Karpas-422 (cell line): ENCODE data around the gene ATF7. TPM values are rescaled to one million over a fixed set of nuclear protein-coding genes. Genes with fewer than 3 reads are reported as not detected.
"Not testable (repeated sequence)": the region's sequence is repeated elsewhere in the genome, so short reads cannot be mapped to it uniquely, and the experiment has no call there.

Source experiments
- DNase-seq: peaks from one replicate; pipeline ENCODE4 v3.0.0-alpha.2; 2015
- H2AFZ ChIP-seq: fragments of 200-600 bp; sonication (generic); 2 replicates; pipeline ENCODE4 v1.6.1; 2014; ENCODE audit warnings: antibody characterized with exemption, low read length, mixed read lengths
- H3K27ac ChIP-seq: fragments of 200-600 bp; sonication (generic); 2 replicates; pipeline ENCODE4 v1.5.1; 2014; ENCODE audit warnings: mild to moderate bottlenecking, low read length, moderate library complexity
- H3K27me3 ChIP-seq: fragments of 200-600 bp; sonication (generic); 2 replicates; pipeline ENCODE4 v1.6.1; 2014; ENCODE audit warnings: low read length, mixed read lengths
- H3K36me3 ChIP-seq: fragments of 200-600 bp; sonication (generic); 2 replicates; pipeline ENCODE4 v1.6.1; 2014; ENCODE audit warnings: low read length, mixed read lengths; ENCODE audit not compliant: insufficient read depth
- H3K4me1 ChIP-seq: fragments of 200-600 bp; sonication (generic); 2 replicates; pipeline ENCODE4 v1.6.1; 2014; ENCODE audit warnings: mild to moderate bottlenecking, low read length, mixed read lengths
- H3K4me2 ChIP-seq: fragments of 200-600 bp; sonication (generic); 2 replicates; pipeline ENCODE4 v1.6.1; 2014; ENCODE audit warnings: low read length, low read depth, mild to moderate bottlenecking; ENCODE audit not compliant: poor library complexity, severe bottlenecking
- H3K4me3 ChIP-seq: fragments of 200-600 bp; sonication (generic); 2 replicates; pipeline ENCODE4 v1.5.1; 2014; ENCODE audit warnings: mild to moderate bottlenecking, antibody characterized with exemption, low read length, mixed read lengths
- H3K79me2 ChIP-seq: fragments of 200-600 bp; sonication (generic); 2 replicates; pipeline ENCODE4 v1.6.1; 2014; ENCODE audit warnings: mild to moderate bottlenecking, low read length, mixed read lengths
- H3K9ac ChIP-seq: fragments of 200-600 bp; sonication (generic); 2 replicates; pipeline ENCODE4 v1.6.0; 2014; ENCODE audit warnings: low read length
- H3K9me2 ChIP-seq: fragments of 200-600 bp; sonication (generic), shearing (Covaris generic); replicated peaks from 2 replicates; pipeline ENCODE4 v1.6.0; 2014; ENCODE audit warnings: mild to moderate bottlenecking, low read length, moderate library complexity; ENCODE audit not compliant: insufficient read depth
- H3K9me3 ChIP-seq: fragments of 300-700, 200-600 bp; sonication (generic); 2 replicates; pipeline ENCODE4 v1.6.1; 2014; ENCODE audit warnings: low read length, mixed read lengths
- H4K20me1 ChIP-seq: fragments of 200-600 bp; sonication (generic); 2 replicates; pipeline ENCODE4 v1.6.1; 2014; ENCODE audit warnings: mild to moderate bottlenecking, antibody characterized with exemption, low read length, low read depth; ENCODE audit not compliant: insufficient read depth
- total RNA-seq: library from RNA; depleted of rRNA; stranded (reverse); fragments of >200 nt; shearing (Covaris generic); gene quantifications from 2 replicates; pipeline ENCODE4 v1.2.3, GENCODE V29; 2014; ENCODE audit warnings: low replicate concordance

ATF7 gene
- total RNA-seq, 1 experiment from 2014 or later = 28.9 TPM

DNA sequence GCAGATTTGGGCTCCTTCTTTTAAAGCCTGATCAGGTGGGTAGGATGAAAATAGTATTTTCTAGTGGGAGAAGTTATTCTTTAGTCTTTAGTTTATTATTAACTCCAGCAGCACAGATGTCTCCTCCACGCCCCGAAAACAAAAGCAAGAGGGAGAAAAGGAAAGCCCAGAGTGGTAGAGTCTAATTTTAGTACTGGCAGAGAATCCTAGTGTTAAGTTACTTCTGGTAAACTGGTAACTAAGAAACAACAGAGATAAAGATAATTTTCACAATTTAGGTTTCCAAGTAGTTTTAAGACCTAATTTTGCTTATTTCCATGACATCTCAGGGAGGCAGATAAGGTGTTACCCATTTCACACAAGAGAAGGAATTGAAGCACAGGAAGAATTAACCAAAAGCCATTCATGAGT lies 33.4 kb upstream of the ATF7 start:
- Histone ChIP-seq H3K9me2 (no peaks in the 10 kb centered on the region), H3K36me3 (peaks cover 6% of the 10 kb centered on the region; the same call in 1 of the 2 replicates), H3K4me2 (no peak overlapping the region), H3K9me3 (no peaks in the 10 kb centered on the region), H3K79me2 (no peaks in the 10 kb centered on the region), H4K20me1 (no peaks in the 10 kb centered on the region), H3K4me1 (no peaks in the 10 kb centered on the region), H3K27ac (no peak overlapping the region), H3K4me3 (no peak overlapping the region), H3K9ac (no peak overlapping the region), H3K27me3 (no peaks in the 10 kb centered on the region), H2AFZ (no peak overlapping the region)
- DNase-seq = no peak

DNA sequence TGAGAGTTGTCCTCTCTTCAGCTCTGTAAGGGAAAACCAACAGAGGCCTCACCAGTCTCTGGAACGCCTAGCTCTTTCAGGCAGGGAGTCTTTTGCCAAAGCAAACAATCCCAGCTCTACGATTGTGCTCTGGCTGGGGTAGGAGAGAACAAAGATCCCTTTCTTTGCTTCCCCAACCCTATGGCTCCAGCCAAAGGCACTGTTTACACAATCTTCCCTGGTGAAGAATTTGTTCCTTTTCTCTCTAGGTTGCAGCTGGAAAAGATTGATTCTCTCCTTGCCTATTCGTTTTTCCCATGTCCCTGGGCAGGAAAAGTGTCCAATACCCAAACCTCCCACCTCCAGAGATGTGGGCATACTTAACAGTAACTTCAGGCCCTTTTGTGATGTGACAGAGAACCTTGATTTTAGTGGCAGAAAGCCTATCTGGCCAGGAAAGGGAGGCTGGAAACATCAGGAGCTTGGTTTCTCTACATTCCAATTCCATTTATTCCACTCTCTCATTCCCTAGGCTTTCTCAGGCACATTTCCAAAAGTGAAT lies 32.9 kb upstream of the ATF7 start:
- Histone ChIP-seq H3K9me3 (no peaks in the 10 kb centered on the region), H3K27me3 (no peaks in the 10 kb centered on the region), H3K36me3 (0 out of 2 replicates have a peak, but pooled peaks cover 3% of the 10 kb centered on the region), H2AFZ (no peak overlapping the region), H3K4me2 (no peak overlapping the region), H3K9me2 (no peaks in the 10 kb centered on the region), H4K20me1 (no peaks in the 10 kb centered on the region), H3K9ac (no peak overlapping the region), H3K27ac (no peak overlapping the region), H3K4me3 (no peak overlapping the region), H3K4me1 (no peaks in the 10 kb centered on the region), H3K79me2 (no peaks in the 10 kb centered on the region)
- DNase-seq = no peak

GRCh38 chr12:53657041-53657440 lies 30.9 kb upstream of the ATF7 start:
- Histone ChIP-seq H3K4me3 (no peak overlapping the region), H4K20me1 (no peaks in the 10 kb centered on the region), H3K36me3 (no peaks in the 10 kb centered on the region), H3K27ac (no peak overlapping the region), H3K4me2 (no peak overlapping the region), H3K9me2 (no peaks in the 10 kb centered on the region), H3K4me1 (no peaks in the 10 kb centered on the region), H3K9me3 (no peaks in the 10 kb centered on the region), H2AFZ (no peak overlapping the region), H3K79me2 (no peaks in the 10 kb centered on the region), H3K9ac (no peak overlapping the region), H3K27me3 (no peaks in the 10 kb centered on the region)
- DNase-seq = no peak

- H3K4me3 ChIP-seq = no peak overlapping the region
- no peaks in the 10 kb centered on the region for H3K36me3 ChIP-seq
- no peak overlapping the region for H3K27ac ChIP-seq
- no peaks in the 10 kb centered on the region for H3K9me2 ChIP-seq
- no peak overlapping the region for H2AFZ ChIP-seq
- H3K4me1 ChIP-seq = no peaks in the 10 kb centered on the region
- H3K79me2 ChIP-seq = no peaks in the 10 kb centered on the region
- no peak overlapping the region for H3K9ac ChIP-seq
- no peaks in the 10 kb centered on the region for H3K9me3 ChIP-seq
- no peak for DNase-seq
- no peaks in the 10 kb centered on the region for H3K27me3 ChIP-seq
- H3K4me2 ChIP-seq = no peak overlapping the region
- no peaks in the 10 kb centered on the region for H4K20me1 ChIP-seq
Measured at GRCh38 chr12:53653595-53653994, 27.4 kb upstream of the ATF7 start.

DNA sequence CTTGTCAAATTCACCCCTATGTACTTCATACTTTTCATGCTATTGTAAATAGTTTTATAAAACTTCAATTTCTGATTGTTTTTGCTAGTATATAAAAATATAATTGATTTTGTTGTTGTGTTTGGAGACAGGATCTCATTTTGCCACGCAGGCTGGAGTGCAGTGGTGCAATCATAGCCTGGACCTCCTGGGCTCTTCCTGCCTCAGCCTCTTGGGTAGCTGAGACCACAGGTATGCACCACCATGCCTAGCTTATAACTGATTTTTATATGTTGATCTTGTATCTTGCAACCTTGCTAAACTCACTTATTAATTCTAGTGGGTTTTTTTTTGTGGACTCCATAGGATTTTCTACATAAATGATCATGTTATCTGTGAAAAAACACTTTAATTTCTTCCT lies 26.2 kb upstream of the ATF7 start:
- H3K4me1 ChIP-seq = no peaks in the 10 kb centered on the region
- H3K36me3 ChIP-seq = no peaks in the 10 kb centered on the region
- no peaks in the 10 kb centered on the region for H4K20me1 ChIP-seq
- H3K9ac ChIP-seq = no peak overlapping the region
- no peak overlapping the region for H2AFZ ChIP-seq
- no peaks in the 10 kb centered on the region for H3K9me3 ChIP-seq
- DNase-seq = no peak
- no peak overlapping the region for H3K27ac ChIP-seq
- no peaks in the 10 kb centered on the region for H3K27me3 ChIP-seq
- H3K4me3 ChIP-seq = no peak overlapping the region
- no peaks in the 10 kb centered on the region for H3K9me2 ChIP-seq
- H3K4me2 ChIP-seq = no peak overlapping the region
- H3K79me2 ChIP-seq = no peaks in the 10 kb centered on the region

DNA sequence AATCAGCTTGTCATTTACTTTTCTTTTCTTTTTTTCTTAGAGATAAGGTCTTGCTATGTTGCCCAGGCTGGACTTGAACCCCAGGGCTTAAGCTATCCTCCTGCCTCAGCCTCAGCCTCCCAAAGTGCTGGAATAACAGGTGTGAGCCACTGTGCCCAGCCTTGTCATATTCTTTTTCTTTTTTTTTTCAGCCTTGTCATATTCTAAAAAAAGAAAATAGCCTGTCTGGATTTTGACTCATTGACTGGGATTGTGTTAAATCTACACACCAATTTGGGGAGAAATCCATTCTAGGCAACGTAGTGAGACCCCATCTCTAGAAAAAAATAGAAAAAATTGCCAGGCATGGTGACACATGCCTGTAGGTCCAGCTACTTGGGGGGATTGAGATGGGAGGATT lies 25.6 kb upstream of the ATF7 start:
- Histone ChIP-seq H3K9ac (no peak overlapping the region), H3K79me2 (no peaks in the 10 kb centered on the region), H3K27me3 (no peaks in the 10 kb centered on the region), H2AFZ (no peak overlapping the region), H4K20me1 (no peaks in the 10 kb centered on the region), H3K4me1 (no peaks in the 10 kb centered on the region), H3K4me3 (no peak overlapping the region), H3K36me3 (no peaks in the 10 kb centered on the region), H3K4me2 (no peak overlapping the region), H3K9me3 (no peaks in the 10 kb centered on the region), H3K9me2 (no peaks in the 10 kb centered on the region), H3K27ac (no peak overlapping the region)
- DNase-seq = no peak

DNA sequence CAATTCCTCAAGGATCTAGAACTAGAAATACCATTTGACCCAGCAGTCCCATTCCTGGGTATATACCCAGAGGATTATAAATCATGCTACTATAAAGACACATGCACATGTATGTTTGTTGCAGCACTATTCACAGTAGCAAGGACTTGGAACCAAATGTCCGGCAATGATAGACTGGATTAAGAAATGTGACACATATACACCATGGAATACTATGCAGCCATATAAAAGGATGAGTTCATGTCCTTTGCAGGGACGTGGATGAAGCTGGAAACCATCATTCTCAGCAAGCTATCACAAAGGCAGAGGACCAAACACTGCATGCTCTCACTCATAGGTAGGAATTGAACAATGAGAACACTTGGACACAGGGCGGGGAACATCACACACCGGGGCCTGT lies 20.1 kb upstream of the ATF7 start:
- not testable (repeated sequence) for H3K9me3 ChIP-seq, H3K4me1 ChIP-seq, H3K9me2 ChIP-seq, DNase-seq, H3K79me2 ChIP-seq, H3K4me3 ChIP-seq, H4K20me1 ChIP-seq, H2AFZ ChIP-seq, H3K27ac ChIP-seq, H3K4me2 ChIP-seq, H3K36me3 ChIP-seq, H3K9ac ChIP-seq, H3K27me3 ChIP-seq

- DNase-seq = no peak
Measured at GRCh38 chr12:53645165-53645564, 19.0 kb upstream of the ATF7 start.

DNA sequence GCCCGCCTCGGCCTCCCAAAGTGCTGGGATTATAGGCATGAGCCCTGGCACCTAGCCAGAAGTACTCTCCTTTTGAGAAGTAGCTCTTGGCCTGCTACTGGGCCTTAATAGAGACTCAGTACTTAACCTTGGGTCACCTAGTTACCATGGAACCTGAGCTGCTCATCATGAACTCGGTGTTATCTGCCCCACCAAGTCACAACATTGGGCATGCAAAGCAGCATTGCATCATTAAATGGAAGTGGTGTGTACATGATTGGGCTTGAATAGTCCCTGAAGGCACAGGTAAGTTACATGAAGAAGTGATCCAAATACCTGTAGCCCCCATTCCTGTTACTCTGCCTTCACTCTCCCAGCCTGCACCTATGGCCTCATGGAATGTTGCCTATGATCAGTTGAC lies 18.0 kb upstream of the ATF7 start:
- Histone ChIP-seq H3K79me2 (no peaks in the 10 kb centered on the region), H3K36me3 (no peaks in the 10 kb centered on the region), H4K20me1 (no peaks in the 10 kb centered on the region), H3K27me3 (no peaks in the 10 kb centered on the region), H3K4me3 (no peak overlapping the region), H3K9me2 (no peaks in the 10 kb centered on the region), H3K9ac (no peak overlapping the region), H3K27ac (no peak overlapping the region), H3K9me3 (no peaks in the 10 kb centered on the region), H2AFZ (no peak overlapping the region), H3K4me2 (no peak overlapping the region), H3K4me1 (no peaks in the 10 kb centered on the region)
- no peak for DNase-seq

More at GRCh38 chr12:53645165-53645564, 19.0 kb upstream of the ATF7 start:
- H3K4me3 ChIP-seq = no peak overlapping the region
- no peaks in the 10 kb centered on the region for H4K20me1 ChIP-seq
- H3K27ac ChIP-seq = no peak overlapping the region
- H3K9me3 ChIP-seq = no peaks in the 10 kb centered on the region
- no peak overlapping the region for H2AFZ ChIP-seq
- no peaks in the 10 kb centered on the region for H3K36me3 ChIP-seq
- H3K27me3 ChIP-seq = no peaks in the 10 kb centered on the region
- no peaks in the 10 kb centered on the region for H3K79me2 ChIP-seq
- no peaks in the 10 kb centered on the region for H3K4me1 ChIP-seq
- H3K9me2 ChIP-seq = no peaks in the 10 kb centered on the region
- no peak overlapping the region for H3K4me2 ChIP-seq
- H3K9ac ChIP-seq = no peak overlapping the region
